ENCODE data around the gene GAREM1.
A peak's percentile ranks its signal among the peaks of the same experiment; 100 is the strongest.

GAREM1 gene

GRCh38 chr18:32422201-32422600 lies 48.5 kb downstream of the GAREM1 start:
- Histone ChIP-seq H3K4me1 (ENCODE audit: control insufficient read depth, insufficient read depth, low read length) (peaks cover 44% of the 10 kb centered on the region), H3K9me3 (ENCODE audit: control insufficient read depth, low read length) (no peaks in the 10 kb centered on the region), H3K27me3 (replicated peaks; ENCODE audit: control insufficient read depth, insufficient read depth, low read length) (no peaks in the 10 kb centered on the region), H3K36me3 (ENCODE audit: control insufficient read depth, insufficient read depth, low read length, severe bottlenecking) (no peaks in the 10 kb centered on the region), H3K4me3 (ENCODE audit: low read length) (no peak overlapping the region), H3K9ac (ENCODE audit: low read length) (no peak overlapping the region)
- DNase-seq (ENCODE audit: low read depth), result peak; percentile 25

GRCh38 chr18:32420084-32420750 lies 50.5 kb downstream of the GAREM1 start:
- no peak overlapping the region for H3K9ac ChIP-seq (ENCODE audit: low read length)
- no peak for DNase-seq (ENCODE audit: low read depth)
- no peaks in the 10 kb centered on the region for H3K27me3 ChIP-seq (replicated peaks; ENCODE audit: control insufficient read depth, insufficient read depth, low read length)
- no peaks in the 10 kb centered on the region for H3K36me3 ChIP-seq (ENCODE audit: control insufficient read depth, insufficient read depth, low read length, severe bottlenecking)
- H3K4me1 ChIP-seq (ENCODE audit: control insufficient read depth, insufficient read depth, low read length), result peaks cover 27% of the 10 kb centered on the region
- no peak overlapping the region for H3K4me3 ChIP-seq (ENCODE audit: low read length)
- H3K9me3 ChIP-seq (ENCODE audit: control insufficient read depth, low read length), result no peaks in the 10 kb centered on the region

- H3K36me3 ChIP-seq (ENCODE audit: control insufficient read depth, insufficient read depth, low read length, severe bottlenecking), result no peaks in the 10 kb centered on the region
- peaks cover 11% of the 10 kb centered on the region for H3K4me1 ChIP-seq (ENCODE audit: control insufficient read depth, insufficient read depth, low read length)
- DNase-seq (ENCODE audit: low read depth), result no peak
- no peaks in the 10 kb centered on the region for H3K27me3 ChIP-seq (replicated peaks; ENCODE audit: control insufficient read depth, insufficient read depth, low read length)
- H3K4me3 ChIP-seq (ENCODE audit: low read length), result no peak overlapping the region
- no peak overlapping the region for H3K9ac ChIP-seq (ENCODE audit: low read length)
- H3K9me3 ChIP-seq (ENCODE audit: control insufficient read depth, low read length), result no peaks in the 10 kb centered on the region
Observed at GRCh38 chr18:32418148-32418547, 52.5 kb downstream of the GAREM1 start.

GRCh38 chr18:32405588-32405987 lies 65.1 kb downstream of the GAREM1 start:
- no peak for DNase-seq (ENCODE audit: low read depth)
- no peaks in the 10 kb centered on the region for H3K27me3 ChIP-seq (replicated peaks; ENCODE audit: control insufficient read depth, insufficient read depth, low read length)
- no peaks in the 10 kb centered on the region for H3K4me1 ChIP-seq (ENCODE audit: control insufficient read depth, insufficient read depth, low read length)
- H3K9me3 ChIP-seq (ENCODE audit: control insufficient read depth, low read length), result no peaks in the 10 kb centered on the region
- no peak overlapping the region for H3K4me3 ChIP-seq (ENCODE audit: low read length)
- no peak overlapping the region for H3K9ac ChIP-seq (ENCODE audit: low read length)
- no peaks in the 10 kb centered on the region for H3K36me3 ChIP-seq (ENCODE audit: control insufficient read depth, insufficient read depth, low read length, severe bottlenecking)

- no peaks in the 10 kb centered on the region for H3K36me3 ChIP-seq (ENCODE audit: control insufficient read depth, insufficient read depth, low read length, severe bottlenecking)
- H3K4me3 ChIP-seq (ENCODE audit: low read length), result no peak overlapping the region
- no peaks in the 10 kb centered on the region for H3K4me1 ChIP-seq (ENCODE audit: control insufficient read depth, insufficient read depth, low read length)
- no peaks in the 10 kb centered on the region for H3K9me3 ChIP-seq (ENCODE audit: control insufficient read depth, low read length)
- DNase-seq (ENCODE audit: low read depth), result no peak
- no peak overlapping the region for H3K9ac ChIP-seq (ENCODE audit: low read length)
- H3K27me3 ChIP-seq (replicated peaks; ENCODE audit: control insufficient read depth, insufficient read depth, low read length), result no peaks in the 10 kb centered on the region
Observed at GRCh38 chr18:32401621-32402020, 69.1 kb downstream of the GAREM1 start.

- Histone ChIP-seq H3K36me3 (ENCODE audit: control insufficient read depth, insufficient read depth, low read length, severe bottlenecking) (no peaks in the 10 kb centered on the region), H3K4me1 (ENCODE audit: control insufficient read depth, insufficient read depth, low read length) (no peaks in the 10 kb centered on the region), H3K9me3 (ENCODE audit: control insufficient read depth, low read length) (no peaks in the 10 kb centered on the region), H3K4me3 (ENCODE audit: low read length) (no peak overlapping the region), H3K27me3 (replicated peaks; ENCODE audit: control insufficient read depth, insufficient read depth, low read length) (no peaks in the 10 kb centered on the region), H3K9ac (ENCODE audit: low read length) (no peak overlapping the region)
- DNase-seq (ENCODE audit: low read depth), result no peak
Observed at GRCh38 chr18:32393407-32393806, 77.3 kb downstream of the GAREM1 start.

- peaks cover 6% of the 10 kb centered on the region for H3K4me1 ChIP-seq (ENCODE audit: control insufficient read depth, insufficient read depth, low read length)
- DNase-seq (ENCODE audit: low read depth), result no peak
- H3K9ac ChIP-seq (ENCODE audit: low read length), result no peak overlapping the region
- H3K27me3 ChIP-seq (replicated peaks; ENCODE audit: control insufficient read depth, insufficient read depth, low read length), result no peaks in the 10 kb centered on the region
- no peaks in the 10 kb centered on the region for H3K36me3 ChIP-seq (ENCODE audit: control insufficient read depth, insufficient read depth, low read length, severe bottlenecking)
- H3K9me3 ChIP-seq (ENCODE audit: control insufficient read depth, low read length), result no peaks in the 10 kb centered on the region
- no peak overlapping the region for H3K4me3 ChIP-seq (ENCODE audit: low read length)
Observed at GRCh38 chr18:32391126-32391525, 79.6 kb downstream of the GAREM1 start.

- Histone ChIP-seq H3K4me1 (ENCODE audit: control insufficient read depth, insufficient read depth, low read length) (peaks cover 19% of the 10 kb centered on the region), H3K9me3 (ENCODE audit: control insufficient read depth, low read length) (no peaks in the 10 kb centered on the region), H3K4me3 (ENCODE audit: low read length) (no peak overlapping the region), H3K27me3 (replicated peaks; ENCODE audit: control insufficient read depth, insufficient read depth, low read length) (no peaks in the 10 kb centered on the region), H3K9ac (ENCODE audit: low read length) (no peak overlapping the region), H3K36me3 (ENCODE audit: control insufficient read depth, insufficient read depth, low read length, severe bottlenecking) (no peaks in the 10 kb centered on the region)
- no peak for DNase-seq (ENCODE audit: low read depth)
Observed at GRCh38 chr18:32389858-32390257, 80.8 kb downstream of the GAREM1 start.

- Histone ChIP-seq H3K9me3 (ENCODE audit: control insufficient read depth, low read length) (no peaks in the 10 kb centered on the region), H3K36me3 (ENCODE audit: control insufficient read depth, insufficient read depth, low read length, severe bottlenecking) (no peaks in the 10 kb centered on the region), H3K27me3 (replicated peaks; ENCODE audit: control insufficient read depth, insufficient read depth, low read length) (no peaks in the 10 kb centered on the region), H3K4me1 (ENCODE audit: control insufficient read depth, insufficient read depth, low read length) (peaks cover 25% of the 10 kb centered on the region), H3K9ac (ENCODE audit: low read length) (no peak overlapping the region), H3K4me3 (ENCODE audit: low read length) (no peak overlapping the region)
- no peak for DNase-seq (ENCODE audit: low read depth)
Observed at GRCh38 chr18:32389191-32389590, 81.5 kb downstream of the GAREM1 start.

GRCh38 chr18:32386471-32386870 lies 84.2 kb downstream of the GAREM1 start:
- Histone ChIP-seq H3K36me3 (ENCODE audit: control insufficient read depth, insufficient read depth, low read length, severe bottlenecking) (no peaks in the 10 kb centered on the region), H3K4me3 (ENCODE audit: low read length) (no peak overlapping the region), H3K27me3 (replicated peaks; ENCODE audit: control insufficient read depth, insufficient read depth, low read length) (no peaks in the 10 kb centered on the region), H3K9me3 (ENCODE audit: control insufficient read depth, low read length) (no peaks in the 10 kb centered on the region), H3K4me1 (ENCODE audit: control insufficient read depth, insufficient read depth, low read length) (peaks cover 50% of the 10 kb centered on the region), H3K9ac (ENCODE audit: low read length) (no peak overlapping the region)
- no peak for DNase-seq (ENCODE audit: low read depth)

GRCh38 chr18:32383050-32383819 lies 87.4 kb downstream of the GAREM1 start:
- H3K4me1 ChIP-seq (ENCODE audit: control insufficient read depth, insufficient read depth, low read length), result peaks cover 70% of the 10 kb centered on the region
- H3K9ac ChIP-seq (ENCODE audit: low read length), result peak overlapping the region; percentile 75
- DNase-seq (ENCODE audit: low read depth), result peak; percentile 84
- no peaks in the 10 kb centered on the region for H3K36me3 ChIP-seq (ENCODE audit: control insufficient read depth, insufficient read depth, low read length, severe bottlenecking)
- no peaks in the 10 kb centered on the region for H3K27me3 ChIP-seq (replicated peaks; ENCODE audit: control insufficient read depth, insufficient read depth, low read length)
- H3K4me3 ChIP-seq (ENCODE audit: low read length), result peak overlapping the region; percentile 46
- H3K9me3 ChIP-seq (ENCODE audit: control insufficient read depth, low read length), result no peaks in the 10 kb centered on the region

All from adipocyte (in vitro differentiated cells).